ENCODE measurements around the gene FOXL2.

FOXL2 gene

DNA sequence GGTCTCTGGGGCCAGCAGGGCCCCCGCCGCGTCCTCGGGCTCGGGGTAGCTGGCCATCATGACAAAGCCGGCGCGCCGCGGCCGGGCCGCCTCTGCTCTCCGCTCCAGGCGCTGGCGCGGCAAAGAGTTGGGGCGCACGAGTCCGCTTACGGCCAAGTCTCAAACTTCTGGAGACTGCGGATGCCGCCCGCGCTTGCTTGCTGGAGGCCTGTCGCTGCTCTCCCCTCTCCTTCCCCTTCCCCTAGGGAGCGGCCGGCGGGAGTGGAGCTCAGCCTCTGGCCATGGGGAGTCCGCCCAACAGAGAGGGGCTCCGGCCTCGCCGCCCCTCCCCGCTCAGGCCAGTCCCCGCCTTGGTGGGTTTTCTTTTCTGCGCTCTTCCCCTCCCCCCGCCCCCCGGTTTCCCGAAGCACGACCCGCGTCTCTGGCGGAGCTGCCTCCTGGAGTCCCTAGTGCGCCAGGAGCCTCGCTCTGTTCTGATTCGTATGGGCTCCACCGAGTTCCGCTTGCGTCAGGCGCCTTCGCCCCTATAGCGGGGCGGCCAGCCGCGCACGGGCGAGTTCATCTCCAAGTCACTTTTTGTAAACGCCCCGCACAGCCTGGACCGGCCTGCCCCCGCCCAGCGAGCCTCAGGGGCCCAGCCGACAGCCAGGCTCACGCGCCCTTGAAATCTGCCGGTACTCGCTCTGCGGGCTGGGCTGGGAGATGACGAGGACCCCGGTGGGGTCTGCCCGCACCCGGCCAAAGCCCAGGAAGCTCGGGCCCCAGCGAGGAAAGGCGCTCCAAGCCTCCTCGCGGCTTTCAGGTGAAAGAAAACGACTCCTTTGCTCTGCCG, at the start of gene FOXL2, which contains the start of gene FOXL2NB:
FOXL2 (minus strand) TSS at position 475 of the 832 bp plus-strand sequence; CDS start at position 60, 415 bp downstream.
FOXL2NB (plus strand) TSS at position 555 of the 832 bp plus-strand sequence; CDS start at position 703, 148 bp downstream.
- DNase-seq: no peak

DNA sequence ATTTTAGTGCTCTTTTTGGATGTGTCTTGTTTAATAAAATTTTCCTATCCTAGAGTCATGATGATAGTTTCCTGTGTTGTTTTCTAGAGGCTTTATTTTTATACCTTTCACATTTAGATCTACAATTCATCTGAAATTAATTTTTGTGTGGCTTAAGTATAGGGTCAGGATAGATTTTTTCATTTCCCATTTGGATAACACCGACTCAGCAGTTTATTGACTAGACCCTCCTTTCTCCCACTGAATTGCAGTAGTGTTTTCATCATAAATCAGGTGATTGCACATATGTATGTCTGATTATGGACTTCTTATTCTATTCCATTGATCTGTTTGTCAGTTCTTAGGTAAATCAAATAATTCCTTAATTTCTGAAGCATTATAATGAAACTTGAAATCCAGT, 48.8 kb upstream of the FOXL2 start:
- no peak for DNase-seq

DNA sequence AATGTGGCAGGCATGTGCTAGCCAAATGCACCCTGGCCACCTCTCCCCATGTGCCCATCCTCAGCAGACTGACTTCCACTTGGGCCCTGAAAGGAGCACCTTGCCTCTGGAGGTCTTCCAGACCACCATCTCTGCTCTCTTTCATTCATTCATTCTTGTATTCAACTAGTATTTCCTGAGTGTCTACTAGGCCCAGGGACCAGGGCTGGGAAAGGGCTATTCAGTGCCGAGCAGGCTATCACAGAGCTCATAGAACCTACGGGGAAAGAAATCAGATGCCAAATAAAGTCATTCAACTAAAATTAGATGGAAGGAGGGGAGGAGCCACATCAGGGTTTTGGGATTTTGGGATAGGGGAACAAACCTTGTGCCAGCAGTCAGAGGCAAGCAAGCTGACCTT, 40.2 kb upstream of the FOXL2 start:
- DNase-seq: no peak

DNA sequence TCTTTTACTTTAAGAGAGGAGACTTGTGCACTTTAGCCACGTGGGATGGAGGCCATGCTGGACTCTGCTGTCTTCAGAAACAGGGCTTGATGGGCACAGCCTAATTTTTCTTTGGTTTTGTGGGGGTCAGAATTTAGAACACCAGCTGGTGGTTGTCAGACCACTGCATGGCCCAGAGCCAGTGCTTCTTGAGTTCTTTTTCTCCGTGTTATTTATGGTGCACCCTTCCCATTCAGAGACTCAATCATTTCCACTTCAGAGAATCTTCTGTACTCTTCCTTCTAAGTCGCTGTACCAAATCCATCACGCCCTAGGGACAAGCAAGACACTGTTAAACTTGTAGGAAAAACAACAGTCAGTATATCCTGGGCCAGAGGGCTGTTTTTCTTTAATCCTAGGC, 39.0 kb upstream of the FOXL2 start:
- DNase-seq: no peak

DNA sequence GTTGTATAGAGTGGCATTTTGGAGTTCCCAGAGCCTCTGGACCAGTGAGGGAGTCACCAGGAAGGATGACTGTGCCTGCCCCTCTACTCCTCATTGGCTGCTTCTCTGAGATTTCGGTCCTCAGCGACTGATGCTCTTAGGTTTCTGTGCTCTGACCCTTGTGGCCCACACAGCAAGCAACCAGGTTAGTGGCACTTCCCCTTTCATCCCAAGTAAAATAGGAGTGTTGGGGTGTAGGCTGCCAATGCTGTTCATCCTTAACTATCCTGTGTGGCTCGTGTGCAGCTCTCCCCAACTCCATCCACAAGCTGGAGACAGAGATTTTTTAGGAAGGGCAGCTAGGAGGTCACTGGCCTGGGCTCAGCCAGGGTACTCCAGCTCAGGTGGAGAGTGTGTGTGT, 37.9 kb upstream of the FOXL2 start:
- no peak for DNase-seq

DNA sequence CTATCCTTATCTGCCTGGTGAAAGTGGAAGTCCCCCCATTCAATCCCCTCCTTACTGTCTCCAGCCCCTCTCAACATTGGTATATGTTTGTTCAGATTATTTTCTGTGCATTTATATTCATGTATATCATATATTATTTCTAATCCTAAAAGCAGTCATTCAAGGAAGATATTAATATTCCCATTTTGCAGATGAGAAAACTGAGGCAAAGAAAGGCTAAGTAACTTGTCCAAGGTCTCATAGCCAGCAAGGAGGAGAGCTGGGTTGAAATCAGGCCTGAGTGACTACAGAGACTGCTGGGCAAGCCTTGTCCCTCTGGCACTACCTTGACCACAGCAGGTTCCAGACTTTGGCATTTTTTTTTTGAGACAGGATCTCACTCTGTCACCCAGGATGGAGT, 29.1 kb upstream of the FOXL2 start:
- DNase-seq: no peak

DNA sequence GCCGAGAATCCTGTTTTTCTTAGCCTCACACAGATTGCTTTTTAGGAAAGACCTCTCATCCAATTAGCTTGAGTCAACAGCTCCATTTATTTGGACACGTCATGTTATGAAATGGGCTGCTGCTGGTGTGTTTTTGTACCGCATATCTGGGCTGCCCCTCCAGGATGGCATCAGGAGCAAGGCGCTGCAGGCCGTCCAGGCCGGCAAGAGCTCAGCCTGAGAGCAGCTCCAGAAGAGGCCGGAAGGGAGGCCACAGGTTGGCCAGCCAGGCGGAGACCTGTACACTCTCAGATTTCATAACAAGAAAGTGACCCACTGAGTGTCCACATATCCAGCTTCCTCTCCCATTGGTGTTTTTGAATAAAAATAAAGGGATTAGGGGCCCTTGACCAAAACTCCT, 28.4 kb upstream of the FOXL2 start:
- no peak for DNase-seq

DNA sequence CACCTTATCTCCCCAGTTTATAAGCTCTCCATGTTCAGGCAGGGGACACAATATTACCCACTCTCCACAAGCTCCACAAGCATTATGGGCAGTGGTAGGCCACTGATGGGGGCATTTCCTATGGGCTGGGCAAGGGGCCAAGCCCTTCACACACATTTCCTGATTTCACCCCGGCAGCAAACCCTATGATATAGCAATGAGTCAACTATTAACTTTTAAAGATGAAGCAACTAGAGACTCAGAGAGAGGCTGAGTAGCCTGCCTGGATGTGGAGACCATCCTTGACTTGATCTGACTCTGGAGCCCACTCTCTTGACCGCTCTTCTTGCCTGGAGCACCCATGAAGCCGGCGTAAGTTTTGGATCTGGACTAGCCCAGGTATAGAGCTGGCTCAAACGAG, 27.5 kb upstream of the FOXL2 start:
- no peak for DNase-seq

DNA sequence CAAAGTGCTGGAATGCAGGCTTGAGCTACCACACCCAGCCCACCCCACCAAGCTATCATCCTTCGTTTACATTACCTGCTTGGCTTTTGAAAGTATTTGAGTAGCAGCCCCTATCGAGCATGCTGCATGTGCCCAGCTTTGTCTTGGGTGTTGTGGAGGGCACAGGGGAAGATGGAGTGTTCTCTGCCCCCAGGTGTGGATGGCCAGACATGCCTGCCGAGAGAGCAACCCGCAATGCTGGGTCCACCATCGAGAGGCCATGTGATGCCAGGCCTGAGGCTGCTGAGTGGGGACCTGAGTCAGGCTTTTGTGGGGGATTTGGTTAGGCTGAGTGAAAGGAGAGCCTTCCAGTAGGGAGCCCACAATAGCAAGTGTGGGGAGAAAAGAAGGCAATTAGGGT, 26.0 kb upstream of the FOXL2 start:
- no peak for DNase-seq

DNA sequence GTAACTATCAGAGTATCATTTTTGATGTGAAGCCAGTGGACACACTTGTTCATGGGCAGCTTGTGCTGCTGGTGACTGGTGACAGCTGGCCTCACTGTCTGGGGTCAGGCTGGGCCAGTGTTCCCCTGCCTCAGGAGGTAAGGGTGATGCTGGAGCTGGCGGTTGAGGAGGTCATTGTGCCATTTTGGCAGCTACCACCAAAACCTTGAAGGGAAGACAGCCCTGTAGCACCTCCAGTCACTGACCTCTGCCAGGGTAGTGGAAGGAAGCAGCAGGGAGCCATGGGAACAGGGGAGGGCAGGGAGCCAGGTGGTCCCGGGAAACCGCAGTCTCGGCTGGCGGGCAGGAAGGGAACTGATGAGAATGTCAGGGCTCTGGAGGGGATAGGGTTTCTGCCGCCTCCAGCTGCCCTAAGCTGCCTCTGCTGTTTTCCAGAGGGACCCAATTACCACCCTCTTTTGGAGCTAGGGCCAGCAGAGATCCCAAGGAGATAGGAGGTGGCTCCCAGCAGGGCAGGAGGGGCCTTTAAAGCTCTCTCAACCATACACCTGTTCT, 24.9 kb upstream of the FOXL2 start:
- DNase-seq: no peak

DNA sequence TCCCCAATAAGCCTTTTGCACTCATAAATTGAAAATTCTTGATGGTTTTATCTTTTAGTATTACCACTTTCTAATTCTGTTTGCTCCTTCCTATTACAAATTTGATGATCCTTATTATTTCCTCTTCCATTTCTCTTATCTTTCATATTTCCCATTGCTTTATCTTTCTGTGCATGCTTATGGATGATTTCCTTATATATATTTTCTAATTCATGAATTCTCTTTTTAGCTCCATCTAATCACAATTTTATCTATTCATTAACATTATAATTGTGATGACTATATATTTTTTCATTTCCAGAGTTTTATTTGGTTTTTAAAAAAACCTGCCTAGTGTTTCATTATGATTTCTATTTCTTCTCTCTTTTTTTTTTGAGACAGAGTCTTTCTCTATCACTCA, 18.0 kb upstream of the FOXL2 start:
- no peak for DNase-seq

DNA sequence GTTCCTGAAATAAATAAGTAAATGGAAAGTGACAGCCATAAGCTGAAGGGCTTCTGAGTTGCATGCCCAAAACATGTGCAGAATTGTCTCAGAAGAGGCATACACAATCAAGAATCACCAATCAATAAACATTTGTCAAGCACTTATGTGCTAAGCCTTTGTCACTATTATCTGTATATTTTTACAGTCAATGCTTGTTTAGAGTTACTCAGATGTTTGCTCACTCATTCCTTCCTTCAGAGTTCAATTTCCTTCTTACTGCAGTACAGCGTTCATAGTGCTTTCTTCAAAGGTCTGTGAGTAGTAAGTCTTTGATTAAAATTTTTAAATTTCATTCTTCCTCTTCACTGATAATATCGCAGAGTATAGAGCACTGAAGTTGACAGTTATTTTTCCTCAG, 17.3 kb upstream of the FOXL2 start:
- DNase-seq: no peak

DNA sequence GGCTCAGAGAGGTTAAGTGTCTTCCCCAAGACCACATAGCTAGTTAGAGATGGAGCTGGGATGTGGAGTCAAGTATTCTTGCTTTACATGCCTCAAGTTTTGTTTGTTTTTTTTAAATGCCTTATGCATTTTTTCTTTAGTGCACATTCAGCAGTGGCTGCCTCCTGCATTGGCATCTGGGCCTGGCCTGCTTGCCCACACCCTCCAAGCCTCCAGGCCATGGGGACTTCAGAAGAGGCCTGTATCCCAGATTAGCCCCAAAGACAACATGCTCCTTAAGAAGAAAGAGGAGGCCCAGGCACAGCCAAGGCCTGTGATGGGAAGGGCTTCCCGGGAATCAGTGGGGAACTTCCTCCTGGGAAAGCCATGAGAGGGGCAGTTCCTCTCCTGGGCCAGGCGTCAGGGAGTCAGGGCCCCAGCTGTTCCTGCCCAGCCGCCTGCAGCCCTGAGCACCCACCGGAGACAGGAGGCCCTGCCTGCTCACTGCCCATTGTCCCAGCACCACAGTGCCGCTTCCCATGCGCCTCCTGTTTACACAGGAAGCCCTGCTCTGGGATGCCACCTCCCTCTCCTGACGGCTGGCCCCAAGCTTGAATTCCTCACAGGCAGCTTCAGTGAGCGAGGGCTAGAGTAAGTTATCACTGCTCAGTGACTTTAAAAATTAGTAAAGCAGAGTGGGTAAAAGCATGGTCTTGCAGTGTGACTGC, 16.1 kb upstream of the FOXL2 start:
- no peak for DNase-seq

DNA sequence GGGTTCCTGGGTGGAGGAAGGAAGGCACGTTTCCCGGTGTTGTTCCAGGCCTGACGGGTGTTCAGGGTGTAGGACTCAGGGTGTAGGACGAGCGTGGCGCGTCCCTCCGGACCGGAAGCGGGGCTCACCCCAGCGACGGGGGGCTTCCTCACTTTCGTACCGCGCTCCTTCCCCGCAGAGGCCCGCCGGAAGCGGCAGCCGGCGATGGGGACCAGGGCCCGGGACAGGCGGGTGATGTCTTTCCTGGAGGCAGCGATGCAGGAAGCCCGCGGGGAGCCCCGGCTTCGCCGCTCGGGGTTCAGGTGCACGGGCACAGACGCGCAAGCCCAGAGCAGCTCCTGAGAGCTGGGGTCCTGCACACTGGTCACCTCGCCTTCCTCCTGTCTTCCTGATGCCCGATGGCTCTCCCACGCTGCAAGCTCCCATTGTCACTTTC, 13.5 kb upstream of the FOXL2 start:
- DNase-seq: no peak

DNA sequence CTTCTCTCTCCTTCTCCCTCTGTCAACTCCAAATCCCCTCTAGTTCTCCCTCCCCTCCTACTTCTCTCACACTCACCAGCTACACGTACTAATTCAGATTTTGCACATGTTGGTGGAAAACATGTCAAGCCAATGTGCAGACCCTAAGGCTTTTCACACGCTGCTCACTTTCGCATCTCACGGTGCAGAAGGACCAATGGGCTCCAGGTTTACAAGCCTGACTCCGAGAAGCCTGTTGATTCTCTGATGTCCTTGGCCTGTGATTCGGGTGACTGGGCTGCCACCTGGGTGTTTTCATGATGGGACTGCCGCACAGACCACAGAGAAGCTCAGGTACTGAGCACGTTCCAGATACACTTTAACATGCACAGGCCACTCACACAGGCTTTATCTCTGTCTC, 3.8 kb upstream of the FOXL2 start:
- DNase-seq: no peak

DNA sequence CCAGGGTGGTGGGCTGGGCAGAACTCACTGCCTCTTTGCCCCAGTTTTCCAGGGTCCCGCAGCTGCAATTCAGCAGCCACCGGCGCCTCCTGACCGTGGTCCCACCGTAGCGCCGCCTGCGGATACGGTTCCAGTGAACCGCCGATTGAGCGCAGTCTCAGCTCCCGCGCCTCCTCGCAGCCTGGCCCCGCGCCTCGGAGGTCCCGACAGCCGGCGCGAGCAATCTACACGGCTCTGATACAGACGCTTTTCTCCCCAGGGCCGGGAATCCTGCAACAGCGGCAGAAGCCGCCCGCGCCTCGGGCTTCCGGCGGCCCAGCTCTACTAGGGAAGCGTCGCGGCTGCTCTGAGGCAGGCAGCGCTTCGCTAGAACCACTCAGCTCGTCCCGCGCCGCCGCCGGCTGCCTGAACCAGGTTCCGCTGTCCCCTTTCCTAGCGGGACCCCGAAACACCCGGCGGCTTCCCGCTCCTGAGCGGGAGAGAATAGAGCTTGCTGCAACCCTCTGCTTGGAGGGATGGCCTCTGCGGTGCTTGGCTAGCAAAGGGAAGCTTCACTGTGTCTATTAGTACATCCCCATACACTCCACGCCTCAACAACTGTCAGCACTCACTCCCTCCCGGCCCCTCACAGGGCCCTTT, 3.2 kb upstream of the FOXL2 start:
- DNase-seq: no peak

DNA sequence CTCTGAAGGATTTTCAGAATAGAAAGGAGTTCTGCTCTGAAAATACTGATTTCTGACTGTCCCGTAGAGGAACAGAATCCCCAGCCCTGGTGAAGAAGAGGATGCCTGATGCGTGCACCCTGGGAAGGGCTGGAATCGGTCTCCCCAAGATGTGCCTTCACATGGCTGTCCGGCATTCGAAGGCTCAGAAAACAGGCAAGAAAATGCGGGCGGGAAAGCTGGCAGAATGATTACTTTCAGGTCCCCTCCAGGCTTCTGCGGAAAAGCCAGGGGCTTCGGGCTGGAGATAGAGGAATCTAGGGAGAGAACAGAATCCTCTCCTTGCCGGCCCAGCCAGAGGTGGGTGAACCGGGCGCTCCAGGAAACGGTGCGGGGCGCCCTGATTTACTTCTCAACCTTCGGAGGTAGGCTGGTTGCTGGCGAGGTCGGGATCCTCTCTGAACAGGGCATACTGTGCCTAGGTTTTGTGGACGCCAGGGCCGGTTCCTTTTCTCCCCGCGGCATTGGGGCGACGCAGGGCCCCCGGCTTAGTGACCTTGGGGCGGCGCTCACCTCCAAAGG, 2.6 kb upstream of the FOXL2 start:
- DNase-seq: no peak

DNA sequence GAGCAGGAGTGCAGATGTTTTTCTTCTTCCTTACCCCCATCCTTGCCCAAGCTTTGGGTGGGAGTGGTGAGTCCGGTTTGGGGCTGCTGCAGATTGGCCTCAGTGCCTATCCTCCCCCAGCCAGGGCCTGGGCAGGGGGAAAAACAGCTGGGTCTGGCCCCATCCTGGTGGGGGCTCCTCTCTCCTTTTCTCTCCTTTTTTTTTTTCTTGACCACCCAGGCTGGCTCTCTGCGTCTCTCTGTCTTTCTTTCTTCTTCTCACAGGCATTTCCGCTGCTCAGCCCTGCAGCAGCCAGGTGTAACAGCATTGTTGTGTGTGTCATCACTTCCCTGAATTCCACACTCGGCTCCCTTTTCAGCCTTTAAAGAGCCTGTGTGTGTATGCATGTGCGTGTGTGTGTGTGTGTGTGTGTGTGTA, 2.1 kb upstream of the FOXL2 start:
- DNase-seq: no peak

DNA sequence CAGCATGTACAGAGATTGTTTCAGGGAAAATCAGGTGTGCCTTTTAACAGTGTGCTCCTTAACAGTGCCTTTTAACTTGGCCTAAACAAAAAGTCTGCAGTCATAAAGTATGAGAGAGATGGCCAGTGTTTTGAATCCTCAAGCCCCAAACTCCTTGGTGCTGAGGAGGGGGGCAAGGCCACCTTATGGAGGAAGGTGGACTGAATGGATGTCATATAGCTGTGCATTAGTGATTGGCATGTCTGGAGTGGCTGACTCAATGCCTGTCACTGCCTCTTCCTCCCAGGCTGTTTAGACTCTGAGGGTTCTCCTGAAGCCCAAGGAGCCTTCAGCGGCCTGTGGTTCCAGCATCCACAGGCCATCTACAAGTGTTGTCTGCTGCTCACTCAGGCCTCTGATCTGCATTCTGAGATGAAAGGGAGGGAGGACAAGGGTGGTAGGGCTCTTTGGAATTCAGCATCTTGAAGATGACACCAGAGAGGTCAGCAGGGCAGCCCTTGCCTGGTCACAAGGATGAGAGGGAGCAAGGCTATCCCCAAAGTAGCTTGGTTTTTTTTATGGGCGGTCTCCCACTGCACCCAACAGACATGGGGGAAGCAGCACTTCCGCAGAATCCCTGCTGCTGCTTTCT, 1.5 kb upstream of the FOXL2 start:
- DNase-seq: no peak

DNA sequence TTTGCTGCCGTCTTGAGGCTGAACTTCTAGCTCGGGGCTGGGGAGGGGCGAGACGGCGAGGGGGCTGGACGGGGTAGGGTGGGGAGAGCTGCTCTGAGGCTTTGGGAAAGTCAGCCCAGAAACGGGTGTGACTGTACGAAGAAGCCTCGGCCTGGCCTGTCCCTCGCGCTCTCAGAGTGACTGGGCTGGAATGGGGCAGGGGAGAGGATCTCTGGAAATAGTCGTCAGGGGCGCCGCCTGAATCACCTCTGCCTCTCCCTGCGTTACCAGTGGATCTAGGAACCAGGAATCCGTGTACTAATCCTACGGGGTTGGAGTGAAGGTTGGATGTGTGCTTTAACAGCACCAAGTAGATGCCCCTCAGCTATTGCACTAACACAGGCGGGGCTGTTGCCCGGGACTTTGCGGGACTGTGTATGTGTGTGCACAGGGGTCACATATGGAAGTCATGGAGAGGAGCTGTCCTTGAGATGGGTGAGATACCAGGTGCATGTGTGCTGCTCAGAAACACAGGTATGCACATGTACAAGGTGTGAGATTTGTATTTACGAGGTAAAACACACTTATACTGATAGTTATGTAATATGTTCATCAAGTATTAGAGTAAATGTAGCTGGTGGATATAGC, 671 bp upstream of the FOXL2 start:
- no peak for DNase-seq

DNA sequence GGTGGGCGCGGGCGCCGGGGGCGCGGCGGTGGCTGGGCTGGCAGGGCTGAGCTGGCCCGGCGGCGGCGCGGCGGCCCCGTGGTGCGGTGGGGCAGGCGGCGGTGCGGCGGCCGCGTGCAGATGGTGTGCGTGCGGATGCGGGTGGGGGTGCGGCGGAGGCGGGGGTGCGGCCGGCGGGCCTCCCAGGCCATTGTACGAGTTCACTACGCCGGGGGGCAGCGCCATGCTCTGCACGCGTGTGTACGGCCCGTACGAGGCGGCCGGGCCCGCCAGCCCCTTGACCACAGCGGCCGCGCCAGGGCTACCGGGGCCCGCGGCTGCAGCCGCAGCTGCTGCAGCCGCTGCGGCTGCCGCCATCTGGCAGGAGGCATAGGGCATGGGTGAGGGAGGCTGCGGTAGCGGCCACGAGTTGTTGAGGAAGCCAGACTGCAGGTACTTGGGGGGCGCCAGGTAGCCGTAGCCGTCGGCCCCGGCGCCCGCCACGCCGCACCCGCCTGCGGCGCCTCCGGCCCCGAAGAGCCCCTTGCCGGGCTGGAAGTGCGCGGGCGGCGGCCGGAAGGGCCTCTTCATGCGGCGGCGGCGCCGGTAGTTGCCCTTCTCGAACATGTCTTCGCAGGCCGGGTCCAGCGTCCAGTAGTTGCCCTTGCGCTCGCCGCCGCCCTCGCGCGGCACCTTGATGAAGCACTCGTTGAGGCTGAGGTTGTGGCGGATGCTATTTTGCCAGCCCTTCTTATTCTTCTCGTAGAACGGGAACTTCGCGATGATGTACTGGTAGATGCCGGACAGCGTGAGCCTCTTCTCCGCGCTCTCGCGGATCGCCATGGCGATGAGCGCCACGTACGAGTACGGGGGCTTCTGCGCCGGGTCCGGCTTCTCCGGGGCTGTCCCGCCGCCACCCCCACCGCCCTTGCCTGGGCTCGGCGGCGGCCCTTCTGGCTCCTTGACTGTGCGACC, 951 bp downstream of the FOXL2 start:
- DNase-seq: no peak

All from CD4-positive, alpha-beta T cell treated with Interleukin-15 for 1 hour (primary cell).